HCT116 (cell line): ENCODE data around the gene OR6X1. TPM values are rescaled to one million over a fixed set of nuclear protein-coding genes. Genes with fewer than 3 reads are reported as not detected.

Source experiments
- ATAC-seq: fragments of 200-7000 bp; cut with Tn5 transposase; 2 replicates; pipeline ENCODE4 v1.9.1; 2020; ENCODE audit warnings: mild to moderate bottlenecking, moderate library complexity
- BruUV-seq: library from RNA; stranded (reverse); fragments of 400-500 nt; replicated peaks from 2 replicates; lab custom pipeline; 2021; lab: Mats Ljungman, UMichigan
- CTCF ChIA-PET: fragments of 300-600 bp; sonication (Branson Sonifier 250); formaldehyde crosslinking; loops from one replicate; lab custom pipeline; 2021; ENCODE audit warnings: antibody characterized with exemption; lab: Charles Lee
- POLR2A ChIA-PET: fragments of 300-600, 350-600 bp; sonication (Branson Sonifier 250); formaldehyde crosslinking; loops from one replicate; lab custom pipeline; 2021; ENCODE audit warnings: antibody characterized with exemption; lab: Charles Lee
- RAD21 ChIA-PET, 2 experiments: fragments of 300-600 bp; sonication (Branson Sonifier 250); formaldehyde crosslinking; loops; one replicate each; lab custom pipeline; 2023; ENCODE audit warnings: low total read pairs in 2 of 2; ENCODE audit not compliant: uncharacterized antibody in 2 of 2, unreplicated experiment in 2 of 2, low non-redundant PET in 1 of 2; lab: Charles Lee
- DNase-seq: peaks from one replicate; pipeline ENCODE4 v3.0.0-alpha.2; 2010; ENCODE audit warnings: low read depth, low spot score
- H2AFZ ChIP-seq: fragments of 200-600 bp; shearing (Covaris generic), sonication (generic); 2 replicates; pipeline ENCODE4 v1.6.1; 2017; ENCODE audit warnings: low read depth, mixed run types, mixed read lengths, antibody characterized with exemption, low read length; ENCODE audit not compliant: poor library complexity, severe bottlenecking
- H3K27ac ChIP-seq: 2 replicates; pipeline ENCODE4 v1.5.1; 2012; ENCODE audit warnings: low read depth, low read length
- H3K27me3 ChIP-seq: fragments of 200-600 bp; sonication (generic); 2 replicates; pipeline ENCODE4 v1.6.1; 2016; ENCODE audit warnings: mixed run types, low read length, mixed read lengths; ENCODE audit not compliant: insufficient read depth
- H3K36me3 ChIP-seq, 2 experiments: fragments of 200-500 bp in 1 of 2; fragments of 200-600 bp in 1 of 2; sonication (Bioruptor generic) in 1 of 2; sonication (generic) in 1 of 2; 2 replicates each; pipeline versions ENCODE4 v1.5.1 to v1.6.1; 2014 to 2016; ENCODE audit warnings: low read length in 2 of 2, inconsistent platforms in 1 of 2, mixed read lengths in 1 of 2, mixed run types in 1 of 2; ENCODE audit not compliant: insufficient read depth in 2 of 2, control insufficient read depth in 1 of 2
- H3K4me1 ChIP-seq, 2 experiments: fragments of 200-600 bp in 1 of 2; sonication (generic) in 1 of 2; 2 replicates each; pipeline versions ENCODE4 v1.5.1 to v1.6.1; 2012 to 2017; ENCODE audit warnings: low read length in 2 of 2, inconsistent platforms in 1 of 2, mild to moderate bottlenecking in 1 of 2, mixed read lengths in 1 of 2, mixed run types in 1 of 2, moderate library complexity in 1 of 2; ENCODE audit not compliant: insufficient read depth in 2 of 2, control insufficient read depth in 1 of 2
- H3K4me2 ChIP-seq: fragments of 200-600 bp; sonication (generic); 2 replicates; pipeline ENCODE4 v1.6.1; 2017; ENCODE audit warnings: mixed run types, low read length, mixed read lengths
- H3K4me3 ChIP-seq, 2 experiments: fragments of 200-600 bp in 1 of 2; sonication (generic) in 1 of 2; replicated peaks in 1 of 2; 2 replicates each; pipeline ENCODE4 v1.5.1; 2011 to 2016; ENCODE audit warnings: low read length in 2 of 2, control low read depth in 1 of 2, low read depth in 1 of 2, mild to moderate bottlenecking in 1 of 2, mixed read lengths in 1 of 2, mixed run types in 1 of 2
- H3K79me2 ChIP-seq: fragments of 200-600 bp; sonication (generic); 2 replicates; pipeline ENCODE4 v1.6.1; 2017; ENCODE audit warnings: mild to moderate bottlenecking, mixed run types, low read length, moderate library complexity, mixed read lengths; ENCODE audit not compliant: insufficient read depth
- H3K9ac ChIP-seq: fragments of 200-600 bp; sonication (generic); 2 replicates; pipeline ENCODE4 v1.6.1; 2016; ENCODE audit warnings: low read length, mixed read lengths
- H3K9me2 ChIP-seq: fragments of 200-600 bp; sonication (generic), shearing (Covaris generic); 2 replicates; pipeline ENCODE4 v1.6.1; 2017; ENCODE audit warnings: mixed run types, mild to moderate bottlenecking, moderate library complexity; ENCODE audit not compliant: insufficient read depth
- H3K9me3 ChIP-seq, 2 experiments: fragments of 200-500 bp in 1 of 2; fragments of 200-600 bp in 1 of 2; sonication (Bioruptor generic) in 1 of 2; sonication (generic) in 1 of 2; 2 replicates each; pipeline ENCODE4 v1.6.1; 2014 to 2017; ENCODE audit warnings: low read length in 2 of 2, mixed read lengths in 2 of 2, inconsistent platforms in 1 of 2, low read depth in 1 of 2, mild to moderate bottlenecking in 1 of 2, mixed run types in 1 of 2, moderate library complexity in 1 of 2; ENCODE audit not compliant: control insufficient read depth in 1 of 2, insufficient read depth in 1 of 2
- H4K20me1 ChIP-seq: fragments of 200-600 bp; sonication (generic), shearing (Covaris generic); 2 replicates; pipeline ENCODE4 v1.6.1; 2017; ENCODE audit warnings: mixed run types, mild to moderate bottlenecking, moderate library complexity; ENCODE audit not compliant: insufficient read depth
- CEBPB ChIP-seq: IDR thresholded peaks from 2 replicates; pipeline ENCODE4 v1.6.1; 2012; ENCODE audit warnings: low read depth
- EGR1 ChIP-seq: IDR thresholded peaks from 2 replicates; pipeline ENCODE4 v1.6.1; 2012; ENCODE audit warnings: low read depth
- EZH2 ChIP-seq: fragments of 200-600 bp; sonication (generic); IDR thresholded peaks from 2 replicates; pipeline ENCODE4 v1.6.1; 2017; ENCODE audit warnings: antibody characterized with exemption, mixed run types
- EZH2phosphoT487 ChIP-seq: fragments of 200-600 bp; IDR thresholded peaks from 2 replicates; pipeline ENCODE4 v1.6.1; 2018; ENCODE audit warnings: antibody characterized with exemption, borderline replicate concordance
- RAD21 ChIP-seq: IDR thresholded peaks from 2 replicates; pipeline ENCODE4 v1.6.1; 2012; ENCODE audit warnings: low read depth, mild to moderate bottlenecking
- REST ChIP-seq: IDR thresholded peaks from 2 replicates; pipeline ENCODE4 v1.6.1; 2012; ENCODE audit warnings: low read depth
- SP1 ChIP-seq: IDR thresholded peaks from 2 replicates; pipeline ENCODE4 v1.6.1; 2012; ENCODE audit warnings: low read depth
- SRF ChIP-seq: IDR thresholded peaks from 2 replicates; pipeline ENCODE4 v1.6.1; 2012; ENCODE audit warnings: low read depth
- TCF7L2 ChIP-seq: IDR thresholded peaks from 2 replicates; pipeline ENCODE4 v1.7.0; 2011; ENCODE audit warnings: borderline replicate concordance, inconsistent platforms; ENCODE audit not compliant: insufficient read depth, insufficient read length; ENCODE audit errors: extremely low read depth
- ZBTB33 ChIP-seq: IDR thresholded peaks from 2 replicates; pipeline ENCODE4 v1.6.1; 2011; ENCODE audit warnings: mild to moderate bottlenecking, low read length, moderate library complexity; ENCODE audit not compliant: insufficient replicate concordance; ENCODE audit errors: extremely low read depth
- ZFX ChIP-seq: fragments of 450-650 bp; IDR thresholded peaks from 2 replicates; pipeline ENCODE4 v1.6.1; 2017
- ZNF274 ChIP-seq: fragments of 200-500 bp; sonication (Bioruptor generic); IDR thresholded peaks from 2 replicates; pipeline ENCODE4 v1.6.1; 2014; ENCODE audit warnings: mild to moderate bottlenecking, low read depth, low read length, inconsistent platforms
- intact Hi-C: fragments of 100-400 bp; cut with micrococcal nuclease; formaldehyde crosslinking; loops from 2 replicates; pipeline ENCODE4 v1.10.0; 2022
- total RNA-seq: library from RNA; stranded (reverse); gene quantifications from one replicate; pipeline ENCODE4 v1.2.1, GENCODE V29; 2021; ENCODE audit not compliant: unreplicated experiment

The OR6X1 gene
- total RNA-seq, 1 experiment from 2014 or later: not detected

- TF ChIP-seq EZH2 (no peak), REST (no peak), CEBPB (no peak)
These were observed 21.6 kb upstream of the OR6X1 start (continued) for GRCh38 chr11:123775715-123776549.

- DNase-seq (no peak), ATAC-seq (no peak)
- POLR2A ChIA-PET: no interaction called here
- RAD21 ChIA-PET: no interaction called here
- H3K4me2 ChIP-seq: no peak overlapping the region
- H3K79me2 ChIP-seq: no peaks in the 10 kb centered on the region
- H4K20me1 ChIP-seq: no peaks in the 10 kb centered on the region
- no peaks in the 10 kb centered on the region for H3K9me2 ChIP-seq
- CTCF ChIA-PET: interaction anchor here (0.8 kb wide), 1 partner anchor 64 kb away, joined by 3 read pairs; no protein-coding TSS in a partner anchor
- no peak overlapping the region for H2AFZ ChIP-seq
- H3K36me3 ChIP-seq: no peaks in the 10 kb centered on the region
- no peak overlapping the region for H3K9ac ChIP-seq
- H3K9me3 ChIP-seq: no peaks in the 10 kb centered on the region
- BruUV-seq: no TSS peak
- TF ChIP-seq RAD21 (no peak), ZNF274 (no peak), TCF7L2 (no peak), EZH2phosphoT487 (no peak), SP1 (no peak), ZFX (no peak), EGR1 (no peak), ZBTB33 (no peak), SRF (no peak), CEBPB (no peak)
- H3K27me3 ChIP-seq: no peaks in the 10 kb centered on the region
- no peak overlapping the region for H3K27ac ChIP-seq
- intact Hi-C loops: no loop called here
- H3K4me1 ChIP-seq: no peaks in the 10 kb centered on the region
- no peak overlapping the region for H3K4me3 ChIP-seq
These were observed 21.0 kb upstream of the OR6X1 start for GRCh38 chr11:123775289-123775688.
